Keratinocyte (primary cell): Measurements from ENCODE around the gene ANKRD49.

Experiments
- EZH2 ChIP-seq: IDR thresholded peaks from one replicate; pipeline ENCODE4 v1.6.1; 2012; ENCODE audit warnings: inconsistent platforms, mild to moderate bottlenecking, low read length, moderate library complexity
- TF ChIP-seq, protein P1 (sequence below), 3 experiments: IDR thresholded peaks in 1 of 3; conservative IDR thresholded peaks in 1 of 3; optimal IDR thresholded peaks in 1 of 3; 2 replicates in 2 of 3; 3 replicates in 1 of 3; pipeline versions ENCODE3 to v1.5.1; 2011; ENCODE audit warnings: low read length in 3 of 3, mild to moderate bottlenecking in 3 of 3, moderate library complexity in 2 of 3, control low read depth in 1 of 3, inconsistent platforms in 1 of 3; ENCODE audit not compliant: insufficient read depth in 2 of 3; ENCODE audit errors: extremely low read depth in 1 of 3

GRCh38 chr11:94532211-94532610, 38.4 kb downstream of the ANKRD49 start:
- TF ChIP-seq EZH2: no peak
- TF ChIP-seq, protein P1, sequence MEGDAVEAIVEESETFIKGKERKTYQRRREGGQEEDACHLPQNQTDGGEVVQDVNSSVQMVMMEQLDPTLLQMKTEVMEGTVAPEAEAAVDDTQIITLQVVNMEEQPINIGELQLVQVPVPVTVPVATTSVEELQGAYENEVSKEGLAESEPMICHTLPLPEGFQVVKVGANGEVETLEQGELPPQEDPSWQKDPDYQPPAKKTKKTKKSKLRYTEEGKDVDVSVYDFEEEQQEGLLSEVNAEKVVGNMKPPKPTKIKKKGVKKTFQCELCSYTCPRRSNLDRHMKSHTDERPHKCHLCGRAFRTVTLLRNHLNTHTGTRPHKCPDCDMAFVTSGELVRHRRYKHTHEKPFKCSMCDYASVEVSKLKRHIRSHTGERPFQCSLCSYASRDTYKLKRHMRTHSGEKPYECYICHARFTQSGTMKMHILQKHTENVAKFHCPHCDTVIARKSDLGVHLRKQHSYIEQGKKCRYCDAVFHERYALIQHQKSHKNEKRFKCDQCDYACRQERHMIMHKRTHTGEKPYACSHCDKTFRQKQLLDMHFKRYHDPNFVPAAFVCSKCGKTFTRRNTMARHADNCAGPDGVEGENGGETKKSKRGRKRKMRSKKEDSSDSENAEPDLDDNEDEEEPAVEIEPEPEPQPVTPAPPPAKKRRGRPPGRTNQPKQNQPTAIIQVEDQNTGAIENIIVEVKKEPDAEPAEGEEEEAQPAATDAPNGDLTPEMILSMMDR (optimal IDR thresholded peaks at IDR 0.05 in 1 of 3, IDR thresholded peaks at IDR 0.05 in 1 of 3, conservative IDR thresholded peaks at IDR 0.05 in 1 of 3; ENCODE audit: extremely low read depth in 1 of 3, insufficient read depth in 2 of 3, low read length in 3 of 3): no peak
